Measurements from ENCODE around the gene KLHL7.

The KLHL7 gene

GRCh38 chr7:23133797-23134196, 28.2 kb downstream of the KLHL7 start:
- Histone ChIP-seq H3K4me1 (no peaks in the 10 kb centered on the region), H3K36me3 (ENCODE audit: control insufficient read depth, insufficient read depth, low read length) (no peaks in the 10 kb centered on the region), H3K27ac (no peak overlapping the region), H3K9ac (no peak overlapping the region), H2AFZ (no peak overlapping the region), H3K4me3 (ENCODE audit: low read depth, low read length) (no peak overlapping the region), H3K27me3 (ENCODE audit: control insufficient read depth, insufficient read depth, low read length) (no peaks in the 10 kb centered on the region), H3K9me3 (ENCODE audit: control insufficient read depth, low read length) (no peaks in the 10 kb centered on the region), H3K4me2 (ENCODE audit: low read length) (no peak overlapping the region), H3K79me2 (no peaks in the 10 kb centered on the region)
- TF ChIP-seq, protein P1, sequence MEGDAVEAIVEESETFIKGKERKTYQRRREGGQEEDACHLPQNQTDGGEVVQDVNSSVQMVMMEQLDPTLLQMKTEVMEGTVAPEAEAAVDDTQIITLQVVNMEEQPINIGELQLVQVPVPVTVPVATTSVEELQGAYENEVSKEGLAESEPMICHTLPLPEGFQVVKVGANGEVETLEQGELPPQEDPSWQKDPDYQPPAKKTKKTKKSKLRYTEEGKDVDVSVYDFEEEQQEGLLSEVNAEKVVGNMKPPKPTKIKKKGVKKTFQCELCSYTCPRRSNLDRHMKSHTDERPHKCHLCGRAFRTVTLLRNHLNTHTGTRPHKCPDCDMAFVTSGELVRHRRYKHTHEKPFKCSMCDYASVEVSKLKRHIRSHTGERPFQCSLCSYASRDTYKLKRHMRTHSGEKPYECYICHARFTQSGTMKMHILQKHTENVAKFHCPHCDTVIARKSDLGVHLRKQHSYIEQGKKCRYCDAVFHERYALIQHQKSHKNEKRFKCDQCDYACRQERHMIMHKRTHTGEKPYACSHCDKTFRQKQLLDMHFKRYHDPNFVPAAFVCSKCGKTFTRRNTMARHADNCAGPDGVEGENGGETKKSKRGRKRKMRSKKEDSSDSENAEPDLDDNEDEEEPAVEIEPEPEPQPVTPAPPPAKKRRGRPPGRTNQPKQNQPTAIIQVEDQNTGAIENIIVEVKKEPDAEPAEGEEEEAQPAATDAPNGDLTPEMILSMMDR (IDR thresholded peaks at IDR 0.05) = no peak

GRCh38 chr7:23135755-23136154, 30.2 kb downstream of the KLHL7 start:
- H3K27me3 ChIP-seq (ENCODE audit: control insufficient read depth, insufficient read depth, low read length) = no peaks in the 10 kb centered on the region
- no peak overlapping the region for H3K27ac ChIP-seq
- H3K79me2 ChIP-seq = no peaks in the 10 kb centered on the region
- H3K4me1 ChIP-seq = no peaks in the 10 kb centered on the region
- no peak overlapping the region for H2AFZ ChIP-seq
- H3K9me3 ChIP-seq (ENCODE audit: control insufficient read depth, low read length) = no peaks in the 10 kb centered on the region
- H3K4me2 ChIP-seq (ENCODE audit: low read length) = no peak overlapping the region
- no peak overlapping the region for H3K9ac ChIP-seq
- H3K36me3 ChIP-seq (ENCODE audit: control insufficient read depth, insufficient read depth, low read length) = no peaks in the 10 kb centered on the region
- TF ChIP-seq, protein P1 (IDR thresholded peaks at IDR 0.05) = no peak
- no peak overlapping the region for H3K4me3 ChIP-seq (ENCODE audit: low read depth, low read length)

GRCh38 chr7:23136216-23136615, 30.6 kb downstream of the KLHL7 start:
- no peaks in the 10 kb centered on the region for H3K9me3 ChIP-seq (ENCODE audit: control insufficient read depth, low read length)
- H2AFZ ChIP-seq = no peak overlapping the region
- no peak overlapping the region for H3K27ac ChIP-seq
- H3K9ac ChIP-seq = no peak overlapping the region
- TF ChIP-seq, protein P1 (IDR thresholded peaks at IDR 0.05) = no peak
- no peak overlapping the region for H3K4me2 ChIP-seq (ENCODE audit: low read length)
- no peaks in the 10 kb centered on the region for H3K79me2 ChIP-seq
- H3K4me1 ChIP-seq = no peaks in the 10 kb centered on the region
- H3K36me3 ChIP-seq (ENCODE audit: control insufficient read depth, insufficient read depth, low read length) = no peaks in the 10 kb centered on the region
- no peaks in the 10 kb centered on the region for H3K27me3 ChIP-seq (ENCODE audit: control insufficient read depth, insufficient read depth, low read length)
- no peak overlapping the region for H3K4me3 ChIP-seq (ENCODE audit: low read depth, low read length)

DNA sequence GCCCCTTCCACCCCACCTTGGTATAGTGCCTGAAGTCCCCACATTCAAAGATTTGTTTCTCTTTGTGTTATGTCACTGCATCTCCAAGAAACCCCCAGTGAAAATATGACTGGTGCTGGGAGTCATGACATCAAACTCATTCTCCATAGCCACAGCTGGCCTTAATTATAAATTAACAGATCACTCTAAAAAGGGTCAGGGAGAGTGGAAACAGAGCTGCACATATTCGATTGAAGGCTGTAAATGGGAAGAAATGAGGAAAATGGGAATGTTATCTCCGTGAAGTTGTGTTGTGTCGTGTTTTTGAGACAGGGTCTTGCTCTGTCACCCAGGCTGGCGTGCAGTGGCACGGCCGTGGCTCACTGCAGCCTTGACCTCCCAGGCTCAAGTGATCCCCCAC, 52.1 kb downstream of the KLHL7 start:
- Histone ChIP-seq H3K9me3 (ENCODE audit: control insufficient read depth, low read length) (no peaks in the 10 kb centered on the region), H3K4me3 (ENCODE audit: low read depth, low read length) (no peak overlapping the region), H3K9ac (no peak overlapping the region), H3K36me3 (ENCODE audit: control insufficient read depth, insufficient read depth, low read length) (no peaks in the 10 kb centered on the region), H3K27me3 (ENCODE audit: control insufficient read depth, insufficient read depth, low read length) (no peaks in the 10 kb centered on the region), H3K79me2 (no peaks in the 10 kb centered on the region), H2AFZ (no peak overlapping the region), H3K27ac (no peak overlapping the region), H3K4me2 (ENCODE audit: low read length) (no peak overlapping the region), H3K4me1 (no peaks in the 10 kb centered on the region)
- TF ChIP-seq, protein P1 (IDR thresholded peaks at IDR 0.05) = no peak

GRCh38 chr7:23158546-23158945, 53.0 kb downstream of the KLHL7 start:
- Histone ChIP-seq H2AFZ (no peak overlapping the region), H3K9me3 (ENCODE audit: control insufficient read depth, low read length) (no peaks in the 10 kb centered on the region), H3K4me2 (ENCODE audit: low read length) (no peak overlapping the region), H3K27ac (no peak overlapping the region), H3K4me1 (no peaks in the 10 kb centered on the region), H3K9ac (no peak overlapping the region), H3K4me3 (ENCODE audit: low read depth, low read length) (no peak overlapping the region), H3K79me2 (no peaks in the 10 kb centered on the region), H3K27me3 (ENCODE audit: control insufficient read depth, insufficient read depth, low read length) (no peaks in the 10 kb centered on the region), H3K36me3 (ENCODE audit: control insufficient read depth, insufficient read depth, low read length) (no peaks in the 10 kb centered on the region)
- TF ChIP-seq, protein P1 (IDR thresholded peaks at IDR 0.05) = no peak
